Tibial nerve (tissue), 4 donors: Measurements from ENCODE around the gene TIMM9. TPM values are rescaled to one million over a fixed set of nuclear protein-coding genes. Genes with fewer than 3 reads are reported as not detected.
"Not testable (repeated sequence)": the region's sequence is repeated elsewhere in the genome, so short reads cannot be mapped to it uniquely, and the experiment has no call there.

Source experiments
- DNase-seq, 2 donors: peaks; one replicate each; pipeline ENCODE4 v3.0.0-alpha.2; 2019; ENCODE audit warnings: low spot score in 2 of 2
- H3K27ac ChIP-seq, 4 donors: fragments of 200-600 bp; sonication (generic) in 3 of 4; one replicate each; pipeline ENCODE4 v1.5.1; 2017 to 2019; ENCODE audit warnings: mild to moderate bottlenecking in 1 of 4
- H3K27me3 ChIP-seq, 2 donors: fragments of 200-600 bp; sonication (generic) in 1 of 2; one replicate each; pipeline versions ENCODE4 v1.5.1 to v1.6.0; 2017 to 2019
- H3K36me3 ChIP-seq, 3 donors: fragments of 200-600 bp; sonication (generic); one replicate each; pipeline ENCODE4 v1.5.1; 2018 to 2019
- H3K4me1 ChIP-seq, 4 donors: fragments of 200-600 bp; sonication (generic) in 3 of 4; one replicate each; pipeline ENCODE4 v1.5.1; 2017 to 2019
- H3K4me3 ChIP-seq, 4 donors: fragments of 200-600 bp; sonication (generic) in 3 of 4; one replicate each; pipeline ENCODE4 v1.5.1; 2017 to 2019; ENCODE audit warnings: mild to moderate bottlenecking in 1 of 4, moderate library complexity in 1 of 4
- H3K9me3 ChIP-seq, 4 donors: fragments of 200-600 bp; sonication (generic) in 3 of 4; one replicate each; pipeline ENCODE4 v1.5.1; 2017 to 2019
- CTCF ChIP-seq, 5 experiments: fragments of 200-600 bp in 3 of 5; fragments of 450-650 bp in 2 of 5; sonication (generic) in 3 of 5; IDR thresholded peaks; one replicate each; pipeline ENCODE4 v1.5.1; 2016 to 2019; ENCODE audit warnings: antibody characterized with exemption in 5 of 5, mild to moderate bottlenecking in 3 of 5, moderate library complexity in 2 of 5
- EP300 ChIP-seq, 2 donors: sonication (generic); formaldehyde crosslinking; IDR thresholded peaks; one replicate each; pipeline ENCODE4 v1.6.1; 2017; ENCODE audit warnings: antibody characterized with exemption in 2 of 2, mild to moderate bottlenecking in 1 of 2
- POLR2A ChIP-seq, 2 donors: fragments of 450-650 bp; IDR thresholded peaks; one replicate each; pipeline ENCODE4 v1.6.1; 2017; ENCODE audit warnings: antibody characterized with exemption in 2 of 2, mild to moderate bottlenecking in 2 of 2, moderate library complexity in 2 of 2
- WGBS, 2 donors: methylation state at CpG; one replicate each; pipeline ENCODE4 v1.1.5; 2018; 5-methylcytosine and 5-hydroxymethylcytosine counted together
- total RNA-seq, 4 donors: library from RNA; depleted of rRNA; stranded (reverse); fragments of >200 nt; gene quantifications; one replicate each; pipeline ENCODE4 v1.1.0, GENCODE V29; 2016

TIMM9 gene
- total RNA-seq, 4 donors from 2014 or later = 25.1 to 85.4 (median 42.0) TPM

- Histone ChIP-seq H3K4me1 (no peaks in the 10 kb centered on the region), H3K4me3 (no peak overlapping the region), H3K27ac (no peak overlapping the region), H3K36me3 (peaks cover 0 to 89% (median 4%) of the 10 kb centered on the region in 3 donors), H3K9me3 (no peaks in the 10 kb centered on the region), H3K27me3 (no peaks in the 10 kb centered on the region)
- DNase-seq = no peak
- no peak for TF ChIP-seq EP300 (IDR thresholded peaks at IDR 0.05)
- no peak for TF ChIP-seq CTCF (IDR thresholded peaks at IDR 0.05)
- TF ChIP-seq POLR2A (IDR thresholded peaks at IDR 0.05) = no peak
- 96% methylated on average over 5 of the region's 5 CpGs for whole genome bisulfite sequencing, 2 donors
Measured at GRCh38 chr14:58444627-58445026, 17.3 kb upstream of the TIMM9 start.

- Histone ChIP-seq H3K27ac (no peak overlapping the region), H3K36me3 (peaks cover 0 to 91% (median 0%) of the 10 kb centered on the region in 3 donors), H3K4me1 (no peaks in the 10 kb centered on the region), H3K4me3 (no peak overlapping the region), H3K9me3 (no peaks in the 10 kb centered on the region), H3K27me3 (no peaks in the 10 kb centered on the region)
- TF ChIP-seq CTCF (IDR thresholded peaks at IDR 0.05) = no peak
- no peak for TF ChIP-seq EP300 (IDR thresholded peaks at IDR 0.05)
- no peak for DNase-seq
- 77 to 86% methylated on average over 5 of the region's 5 CpGs for WGBS, 2 donors
Measured at GRCh38 chr14:58439476-58439875, 12.1 kb upstream of the TIMM9 start.

GRCh38 chr14:58430156-58430555 is 2.8 kb upstream of the TIMM9 start:
- Histone ChIP-seq H3K9me3 (no peaks in the 10 kb centered on the region), H3K4me3 (no peak overlapping the region), H3K27me3 (no peaks in the 10 kb centered on the region), H3K27ac (no peak overlapping the region), H3K4me1 (peaks cover 0 to 36% (median 12%) of the 10 kb centered on the region in 4 donors), H3K36me3 (peaks cover 0 to 40% (median 5%) of the 10 kb centered on the region in 3 donors)
- 85 to 86% methylated on average over 1 of the region's 1 CpG for WGBS, 2 donors
- DNase-seq = no peak
- no peak for TF ChIP-seq CTCF (IDR thresholded peaks at IDR 0.05)

- TF ChIP-seq EP300 (IDR thresholded peaks at IDR 0.05) (no peak), CTCF (IDR thresholded peaks at IDR 0.05) (no peak)
- H3K27ac ChIP-seq = peak overlapping the region; percentile 89 to 96 (median 94)
- H3K36me3 ChIP-seq = peaks cover 0 to 33% (median 5%) of the 10 kb centered on the region in 3 donors
- peak in 1 of 2 donors; percentile 5 for DNase-seq
- H3K27me3 ChIP-seq = no peaks in the 10 kb centered on the region
- peaks cover 0 to 39% (median 12%) of the 10 kb centered on the region in 4 donors for H3K4me1 ChIP-seq
- no peaks in the 10 kb centered on the region for H3K9me3 ChIP-seq
- WGBS, 2 donors = 0 to 1% methylated on average over 10 of the region's 10 CpGs
- H3K4me3 ChIP-seq = peak overlapping the region; percentile 69 to 98 (median 80)
Measured at GRCh38 chr14:58428118-58428683, 870 bp upstream of the TIMM9 start.

GRCh38 chr14:58426670-58427280 is 556 bp downstream of the TIMM9 start:
- no peak for TF ChIP-seq POLR2A (IDR thresholded peaks at IDR 0.05)
- no peak for TF ChIP-seq CTCF (IDR thresholded peaks at IDR 0.05)
- TF ChIP-seq EP300 (IDR thresholded peaks at IDR 0.05) = no peak
- Histone ChIP-seq H3K9me3 (no peaks in the 10 kb centered on the region), H3K4me1 (peaks cover 0 to 39% (median 12%) of the 10 kb centered on the region in 4 donors), H3K4me3 (peak overlapping the region; percentile 69 to 98 (median 80)), H3K27ac (peak overlapping the region; percentile 89 to 96 (median 94)), H3K36me3 (peaks cover 0 to 35% (median 0%) of the 10 kb centered on the region in 3 donors), H3K27me3 (no peaks in the 10 kb centered on the region)
- peak in 1 of 2 donors; percentile 48 for DNase-seq
- 0 to 1% methylated on average over 32 to 35 of the region's 35 CpGs for WGBS, 2 donors

GRCh38 chr14:58416934-58417333 is 10.4 kb downstream of the TIMM9 start:
- not testable (repeated sequence) for H3K4me3 ChIP-seq, H3K27me3 ChIP-seq, H3K9me3 ChIP-seq, H3K4me1 ChIP-seq, DNase-seq, H3K27ac ChIP-seq
- WGBS, 2 donors = 93 to 100% methylated on average over 1 of the region's 1 CpG
- peaks cover 0 to 74% (median 0%) of the 10 kb centered on the region in 3 donors for H3K36me3 ChIP-seq
